GM23338 (cell line): Measurements from ENCODE around the gene TAF11L12. TPM values are rescaled to one million over a fixed set of nuclear protein-coding genes. Genes with fewer than 3 reads are reported as not detected.

Experiments used
- polyA plus RNA-seq: library from polyadenylated mRNA; unstranded; fragments of >200 nt; fragmentation: Nextera tagmentation; extraction: Ambion mirVana; gene quantifications from 2 replicates; pipeline ENCODE4 v1.2.1, GENCODE V29; 2016
- small RNA-seq: library from RNA; depleted of rRNA; stranded (forward); fragments of <200 nt; gene quantifications from one replicate; pipeline ENCODE3, GENCODE V24; 2014; ENCODE audit warnings: low replicate concordance
- total RNA-seq: library from RNA; depleted of rRNA; stranded (reverse); fragments of >200 nt; shearing (Covaris generic); gene quantifications from 2 replicates; pipeline ENCODE4 v1.2.3, GENCODE V29; 2014; rRNA removed

Gene TAF11L12
- total and polyA plus RNA-seq, 2 experiments from 2014 or later = not detected

Small RNAs within 50 kb of the gene (small RNA-seq; reads per million reads assigned to genes)
- gene AC233724.1 (not detected), gene AC233724.2 (not detected), gene AC233724.3 (not detected), gene AC233724.4 (not detected), gene AC233724.6 (not detected), gene AC233724.7 (not detected)

Other genes starting within 250 kb of the TAF11L12 start
- not detected in 2 replicates for gene TAF11L2, start 112.2 kb upstream of the TAF11L12 start, total RNA-seq
- not detected in 2 replicates for gene TAF11L2, start 112.2 kb upstream of the TAF11L12 start, polyA plus RNA-seq
- not detected in 2 replicates for gene TAF11L3, start 92.0 kb upstream of the TAF11L12 start, total RNA-seq
- not detected in 2 replicates for gene TAF11L3, start 92.0 kb upstream of the TAF11L12 start, polyA plus RNA-seq
- gene TAF11L4, start 88.6 kb upstream of the TAF11L12 start, total RNA-seq = not detected in 2 replicates
- gene TAF11L4, start 88.6 kb upstream of the TAF11L12 start, polyA plus RNA-seq = not detected in 2 replicates
- gene TAF11L5, start 85.2 kb upstream of the TAF11L12 start, total RNA-seq = not detected in 2 replicates
- not detected in 2 replicates for gene TAF11L5, start 85.2 kb upstream of the TAF11L12 start, polyA plus RNA-seq
- gene TAF11L6, start 81.7 kb upstream of the TAF11L12 start, total RNA-seq = not detected in 2 replicates
- gene TAF11L6, start 81.7 kb upstream of the TAF11L12 start, polyA plus RNA-seq = not detected in 2 replicates
- not detected in 2 replicates for gene TAF11L7, start 24.6 kb upstream of the TAF11L12 start, total RNA-seq
- gene TAF11L7, start 24.6 kb upstream of the TAF11L12 start, polyA plus RNA-seq = not detected in 2 replicates
- not detected in 2 replicates for gene TAF11L8, start 19.4 kb upstream of the TAF11L12 start, total RNA-seq
- not detected in 2 replicates for gene TAF11L8, start 19.4 kb upstream of the TAF11L12 start, polyA plus RNA-seq
- not detected in 2 replicates for gene TAF11L9, start 16.0 kb upstream of the TAF11L12 start, total RNA-seq
- gene TAF11L9, start 16.0 kb upstream of the TAF11L12 start, polyA plus RNA-seq = not detected in 2 replicates
- not detected in 2 replicates for gene TAF11L10, start 12.6 kb upstream of the TAF11L12 start, total RNA-seq
- not detected in 2 replicates for gene TAF11L10, start 12.6 kb upstream of the TAF11L12 start, polyA plus RNA-seq
- gene TAF11L11, start 6.2 kb upstream of the TAF11L12 start, total RNA-seq = 0.21 and 1.6 TPM in 2 replicates
- not detected in 2 replicates for gene TAF11L11, start 6.2 kb upstream of the TAF11L12 start, polyA plus RNA-seq
- not detected in 2 replicates for gene TAF11L13, start 21.7 kb downstream of the TAF11L12 start, total RNA-seq
- gene TAF11L13, start 21.7 kb downstream of the TAF11L12 start, polyA plus RNA-seq = not detected in 2 replicates
- not detected in 2 replicates for gene TAF11L14, start 24.1 kb downstream of the TAF11L12 start, total RNA-seq
- not detected in 2 replicates for gene TAF11L14, start 24.1 kb downstream of the TAF11L12 start, polyA plus RNA-seq